ENCODE data around the gene GRIK2. TPM values are rescaled to one million over a fixed set of nuclear protein-coding genes. Genes with fewer than 3 reads are reported as not detected.

The GRIK2 gene
- total and polyA plus RNA-seq, 11 donors, result 0.33 to 7.0 (median 3.9) TPM

GRCh38 chr6:101816716-101817115, 423.2 kb downstream of the GRIK2 start:
- Histone ChIP-seq H3K27ac (no peak overlapping the region), H3K27me3 (no peaks in the 10 kb centered on the region), H3K4me1 (no peaks in the 10 kb centered on the region), H3K9me3 (no peaks in the 10 kb centered on the region), H3K36me3 (no peaks in the 10 kb centered on the region), H3K4me3 (no peak overlapping the region)
- WGBS, 4 donors, result 85 to 87% (median 87%) methylated on average over 3 of the region's 3 CpGs
- intact Hi-C loops (cut with DNase I), result loop anchor here in 1 of 10 donors (10.0 kb wide), 1 partner anchor 178 kb away; no protein-coding TSS in a partner anchor
- TF ChIP-seq POLR2A (IDR thresholded peaks at IDR 0.05) (no peak), CTCF (IDR thresholded peaks at IDR 0.05) (no peak)
- ATAC-seq (no peak), DNase-seq (no peak)

- Histone ChIP-seq H3K36me3 (no peaks in the 10 kb centered on the region), H3K9me3 (no peaks in the 10 kb centered on the region), H3K27me3 (no peaks in the 10 kb centered on the region), H3K4me1 (no peaks in the 10 kb centered on the region), H3K27ac (no peak overlapping the region), H3K4me3 (no peak overlapping the region)
- intact Hi-C loops (cut with DNase I), result loop anchor here in 1 of 10 donors (10.0 kb wide), 1 partner anchor 177 kb away; no protein-coding TSS in a partner anchor
- 71 to 77% (median 75%) methylated on average over 6 of the region's 6 CpGs for WGBS, 4 donors
- TF ChIP-seq POLR2A (IDR thresholded peaks at IDR 0.05), result no peak
- no peak for TF ChIP-seq CTCF (IDR thresholded peaks at IDR 0.05)
- no peak for DNase-seq
- ATAC-seq, result no peak
Observed at GRCh38 chr6:101818051-101818450, 424.5 kb downstream of the GRIK2 start.

- Histone ChIP-seq H3K9me3 (peaks cover 0 to 27% (median 5%) of the 10 kb centered on the region in 12 donors), H3K4me1 (no peaks in the 10 kb centered on the region), H3K4me3 (no peak overlapping the region), H3K27me3 (no peaks in the 10 kb centered on the region), H3K36me3 (no peaks in the 10 kb centered on the region), H3K27ac (no peak overlapping the region)
- TF ChIP-seq POLR2A (IDR thresholded peaks at IDR 0.05) (no peak), CTCF (IDR thresholded peaks at IDR 0.05) (no peak)
- WGBS, 4 donors, result 73 to 76% (median 73%) methylated on average over 5 of the region's 5 CpGs
- ATAC-seq (no peak), DNase-seq (no peak)
- intact Hi-C loops (cut with DNase I), result no loop called here
Observed at GRCh38 chr6:101824551-101825345, 431.2 kb downstream of the GRIK2 start.

GRCh38 chr6:101826269-101826668, 432.8 kb downstream of the GRIK2 start:
- DNase-seq, result no peak
- WGBS, 4 donors, result 82 to 89% (median 88%) methylated on average over 2 of the region's 2 CpGs
- no peaks in the 10 kb centered on the region for H3K4me1 ChIP-seq
- TF ChIP-seq POLR2A (IDR thresholded peaks at IDR 0.05), result no peak
- no peak for TF ChIP-seq CTCF (IDR thresholded peaks at IDR 0.05)
- no peak for ATAC-seq
- H3K36me3 ChIP-seq, result no peaks in the 10 kb centered on the region
- H3K4me3 ChIP-seq, result no peak overlapping the region
- intact Hi-C loops (cut with DNase I), result no loop called here
- H3K27me3 ChIP-seq, result no peaks in the 10 kb centered on the region
- no peak overlapping the region for H3K27ac ChIP-seq
- peaks cover 0 to 30% (median 5%) of the 10 kb centered on the region in 12 donors for H3K9me3 ChIP-seq

All from heart left ventricle (tissue), 16 donors.